ENCODE results near the gene RSPH9.
"Not testable (repeated sequence)": the region's sequence is repeated elsewhere in the genome, so short reads cannot be mapped to it uniquely, and the experiment has no call there.

RSPH9 gene

GRCh38 chr6:43630980-43631619 is 13.7 kb upstream of the RSPH9 start:
- Histone ChIP-seq H3K36me3 (ENCODE audit: insufficient read depth, low read length) (peaks cover 1% of the 10 kb centered on the region), H3K9me3 (ENCODE audit: low read length) (no peaks in the 10 kb centered on the region), H3K27me3 (ENCODE audit: control insufficient read depth in 1 of 2, insufficient read depth in 2 of 2, low read length in 2 of 2) (no peaks in the 10 kb centered on the region), H3K4me1 (ENCODE audit: insufficient read depth, low read length) (peaks cover 25% of the 10 kb centered on the region), H3K9ac (ENCODE audit: low read length) (no peak overlapping the region), H3K27ac (ENCODE audit: low read depth, low read length) (no peak overlapping the region), H3K4me3 (ENCODE audit: low read depth in 1 of 2, low read length in 2 of 2) (no peak overlapping the region)

- not testable (repeated sequence) for H3K27ac ChIP-seq (ENCODE audit: low read depth, low read length); H3K4me3 ChIP-seq (ENCODE audit: low read depth in 1 of 2, low read length in 2 of 2); H3K36me3 ChIP-seq (ENCODE audit: insufficient read depth, low read length); H3K27me3 ChIP-seq (ENCODE audit: control insufficient read depth in 1 of 2, insufficient read depth in 2 of 2, low read length in 2 of 2); H3K9me3 ChIP-seq (ENCODE audit: low read length); H3K9ac ChIP-seq (ENCODE audit: low read length)
- peaks cover 20% of the 10 kb centered on the region for H3K4me1 ChIP-seq (ENCODE audit: insufficient read depth, low read length)
Measured at GRCh38 chr6:43633002-43633401, 11.8 kb upstream of the RSPH9 start.

- Histone ChIP-seq H3K4me3 (ENCODE audit: low read depth in 1 of 2, low read length in 2 of 2) (peak overlapping the region in 1 of 2 donors; percentile 96), H3K9ac (ENCODE audit: low read length) (no peak overlapping the region), H3K36me3 (ENCODE audit: insufficient read depth, low read length) (peaks cover 12% of the 10 kb centered on the region), H3K27ac (ENCODE audit: low read depth, low read length) (no peak overlapping the region), H3K9me3 (ENCODE audit: low read length) (no peaks in the 10 kb centered on the region), H3K27me3 (ENCODE audit: control insufficient read depth in 1 of 2, insufficient read depth in 2 of 2, low read length in 2 of 2) (no peaks in the 10 kb centered on the region), H3K4me1 (ENCODE audit: insufficient read depth, low read length) (peaks cover 24% of the 10 kb centered on the region)
Measured at GRCh38 chr6:43634702-43635303, 10.0 kb upstream of the RSPH9 start.

- Histone ChIP-seq H3K36me3 (ENCODE audit: insufficient read depth, low read length) (peaks cover 19% of the 10 kb centered on the region), H3K9me3 (ENCODE audit: low read length) (no peaks in the 10 kb centered on the region), H3K27ac (ENCODE audit: low read depth, low read length) (peak within 1 kb of the TSS; percentile 75), H3K27me3 (ENCODE audit: control insufficient read depth in 1 of 2, insufficient read depth in 2 of 2, low read length in 2 of 2) (no peaks in the 10 kb centered on the region), H3K4me1 (ENCODE audit: insufficient read depth, low read length) (peaks cover 19% of the 10 kb centered on the region), H3K4me3 (ENCODE audit: low read depth in 1 of 2, low read length in 2 of 2) (peak within 1 kb of the TSS; percentile 39 to 96), H3K9ac (ENCODE audit: low read length) (peak within 1 kb of the TSS; percentile 91)
Measured at GRCh38 chr6:43635387-43636307, 9.2 kb upstream of the RSPH9 start, which contains the start of gene MAD2L1BP. Gene MAD2L1BP (plus strand): TSS chr6:43635840. CDS start chr6:43635876, 36 bp downstream.

GRCh38 chr6:43636308-43636659 is 8.6 kb upstream of the RSPH9 start:
- Histone ChIP-seq H3K27ac (ENCODE audit: low read depth, low read length) (peak overlapping the region; percentile 75), H3K9me3 (ENCODE audit: low read length) (no peaks in the 10 kb centered on the region), H3K9ac (ENCODE audit: low read length) (peak overlapping the region; percentile 91), H3K4me3 (ENCODE audit: low read depth in 1 of 2, low read length in 2 of 2) (peak overlapping the region; percentile 39 to 96), H3K36me3 (ENCODE audit: insufficient read depth, low read length) (peaks cover 22% of the 10 kb centered on the region), H3K27me3 (ENCODE audit: control insufficient read depth in 1 of 2, insufficient read depth in 2 of 2, low read length in 2 of 2) (no peaks in the 10 kb centered on the region), H3K4me1 (ENCODE audit: insufficient read depth, low read length) (peaks cover 19% of the 10 kb centered on the region)

GRCh38 chr6:43639984-43640800 is 4.6 kb upstream of the RSPH9 start:
- H3K9me3 ChIP-seq (ENCODE audit: low read length), result no peaks in the 10 kb centered on the region
- H3K4me1 ChIP-seq (ENCODE audit: insufficient read depth, low read length), result peaks cover 15% of the 10 kb centered on the region
- peaks cover 33% of the 10 kb centered on the region for H3K36me3 ChIP-seq (ENCODE audit: insufficient read depth, low read length)
- no peak overlapping the region for H3K27ac ChIP-seq (ENCODE audit: low read depth, low read length)
- H3K4me3 ChIP-seq (ENCODE audit: low read depth in 1 of 2, low read length in 2 of 2), result no peak overlapping the region
- no peaks in the 10 kb centered on the region for H3K27me3 ChIP-seq (ENCODE audit: control insufficient read depth in 1 of 2, insufficient read depth in 2 of 2, low read length in 2 of 2)
- H3K9ac ChIP-seq (ENCODE audit: low read length), result no peak overlapping the region

- no peaks in the 10 kb centered on the region for H3K27me3 ChIP-seq (ENCODE audit: control insufficient read depth in 1 of 2, insufficient read depth in 2 of 2, low read length in 2 of 2)
- H3K27ac ChIP-seq (ENCODE audit: low read depth, low read length), result no peak overlapping the region
- H3K4me3 ChIP-seq (ENCODE audit: low read depth in 1 of 2, low read length in 2 of 2), result peak overlapping the region; percentile 12 to 59
- H3K9me3 ChIP-seq (ENCODE audit: low read length), result no peaks in the 10 kb centered on the region
- no peaks in the 10 kb centered on the region for H3K4me1 ChIP-seq (ENCODE audit: insufficient read depth, low read length)
- no peak overlapping the region for H3K9ac ChIP-seq (ENCODE audit: low read length)
- H3K36me3 ChIP-seq (ENCODE audit: insufficient read depth, low read length), result peaks cover 14% of the 10 kb centered on the region
Measured at GRCh38 chr6:43645613-43645964, 753 bp downstream of the RSPH9 start.

GRCh38 chr6:43647613-43648012 is 2.8 kb downstream of the RSPH9 start:
- Histone ChIP-seq H3K9me3 (ENCODE audit: low read length) (no peaks in the 10 kb centered on the region), H3K9ac (ENCODE audit: low read length) (no peak overlapping the region), H3K36me3 (ENCODE audit: insufficient read depth, low read length) (peaks cover 2% of the 10 kb centered on the region), H3K27ac (ENCODE audit: low read depth, low read length) (no peak overlapping the region), H3K27me3 (ENCODE audit: control insufficient read depth in 1 of 2, insufficient read depth in 2 of 2, low read length in 2 of 2) (no peaks in the 10 kb centered on the region), H3K4me3 (ENCODE audit: low read depth in 1 of 2, low read length in 2 of 2) (no peak overlapping the region), H3K4me1 (ENCODE audit: insufficient read depth, low read length) (no peaks in the 10 kb centered on the region)

GRCh38 chr6:43648248-43648647 is 3.4 kb downstream of the RSPH9 start:
- no peak overlapping the region for H3K4me3 ChIP-seq (ENCODE audit: low read depth in 1 of 2, low read length in 2 of 2)
- no peak overlapping the region for H3K27ac ChIP-seq (ENCODE audit: low read depth, low read length)
- no peaks in the 10 kb centered on the region for H3K36me3 ChIP-seq (ENCODE audit: insufficient read depth, low read length)
- no peaks in the 10 kb centered on the region for H3K9me3 ChIP-seq (ENCODE audit: low read length)
- H3K27me3 ChIP-seq (ENCODE audit: control insufficient read depth in 1 of 2, insufficient read depth in 2 of 2, low read length in 2 of 2), result no peaks in the 10 kb centered on the region
- no peaks in the 10 kb centered on the region for H3K4me1 ChIP-seq (ENCODE audit: insufficient read depth, low read length)
- H3K9ac ChIP-seq (ENCODE audit: low read length), result no peak overlapping the region

GRCh38 chr6:43652822-43653221 is 8.0 kb downstream of the RSPH9 start:
- not testable (repeated sequence) for H3K27ac ChIP-seq (ENCODE audit: low read depth, low read length); H3K4me1 ChIP-seq (ENCODE audit: insufficient read depth, low read length); H3K36me3 ChIP-seq (ENCODE audit: insufficient read depth, low read length); H3K9ac ChIP-seq (ENCODE audit: low read length); H3K27me3 ChIP-seq (ENCODE audit: control insufficient read depth in 1 of 2, insufficient read depth in 2 of 2, low read length in 2 of 2); H3K4me3 ChIP-seq (ENCODE audit: low read depth in 1 of 2, low read length in 2 of 2); H3K9me3 ChIP-seq (ENCODE audit: low read length)

- Histone ChIP-seq H3K9me3 (ENCODE audit: low read length) (no peaks in the 10 kb centered on the region), H3K27me3 (ENCODE audit: control insufficient read depth in 1 of 2, insufficient read depth in 2 of 2, low read length in 2 of 2) (no peaks in the 10 kb centered on the region), H3K27ac (ENCODE audit: low read depth, low read length) (no peak overlapping the region), H3K4me1 (ENCODE audit: insufficient read depth, low read length) (no peaks in the 10 kb centered on the region), H3K9ac (ENCODE audit: low read length) (no peak overlapping the region), H3K36me3 (ENCODE audit: insufficient read depth, low read length) (no peaks in the 10 kb centered on the region), H3K4me3 (ENCODE audit: low read depth in 1 of 2, low read length in 2 of 2) (no peak overlapping the region)
Measured at GRCh38 chr6:43657221-43657802, 12.5 kb downstream of the RSPH9 start.

All from muscle layer of colon (tissue), 2 donors.